ENCODE measurements around the gene OR6P1. TPM values are rescaled to one million over a fixed set of nuclear protein-coding genes. Genes with fewer than 3 reads are reported as not detected.

The OR6P1 gene
- total RNA-seq, 1 donor from 2014 or later = not detected

DNA sequence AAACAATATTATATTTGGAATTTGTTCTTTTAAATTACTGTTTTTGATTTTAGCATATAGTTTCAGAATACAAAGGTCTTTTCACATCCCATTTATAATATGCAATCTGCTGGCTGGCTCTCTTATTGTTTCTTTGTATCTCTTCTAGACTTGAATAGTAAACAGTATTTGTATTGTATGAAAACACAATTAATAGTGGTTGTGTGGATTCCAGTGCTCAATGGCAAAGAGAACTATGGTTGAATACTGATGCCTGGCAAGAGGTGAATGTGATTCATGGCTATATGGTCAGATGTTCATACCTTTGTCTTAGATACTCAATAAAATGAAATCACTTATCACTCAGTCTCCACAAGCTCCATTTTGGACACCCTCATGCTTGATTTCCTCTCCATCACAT lies 53.4 kb downstream of the OR6P1 start:
- no peak for DNase-seq (ENCODE audit: low spot score)

Other genes with a start within 250 kb of the OR6P1 start
- gene CD1B, start 239.0 kb downstream of the OR6P1 start, total RNA-seq = not detected
- not detected for gene CD1E, start 216.7 kb downstream of the OR6P1 start, total RNA-seq
- not detected for gene OR10T2, start 171.1 kb downstream of the OR6P1 start, total RNA-seq
- not detected for gene OR10K2, start 144.3 kb downstream of the OR6P1 start, total RNA-seq
- gene OR10K1, start 108.7 kb downstream of the OR6P1 start, total RNA-seq = not detected
- not detected for gene OR10R2, start 98.4 kb downstream of the OR6P1 start, total RNA-seq
- not detected for gene OR6Y1, start 16.2 kb downstream of the OR6P1 start, total RNA-seq
- not detected for gene OR10X1, start 9.3 kb upstream of the OR6P1 start, total RNA-seq
- gene OR10Z1, start 34.7 kb upstream of the OR6P1 start, total RNA-seq = not detected
- 0.55 TPM for gene SPTA1, start 116.1 kb upstream of the OR6P1 start, total RNA-seq
- not detected for gene OR6K2, start 130.1 kb upstream of the OR6P1 start, total RNA-seq
- not detected for gene OR6K3, start 150.1 kb upstream of the OR6P1 start, total RNA-seq
- not detected for gene OR6K6, start 184.1 kb upstream of the OR6P1 start, total RNA-seq
- not detected for gene OR6N1, start 201.6 kb upstream of the OR6P1 start, total RNA-seq
- gene OR6N2, start 210.6 kb upstream of the OR6P1 start, total RNA-seq = not detected